OCI-LY1 (cell line): Measurements from ENCODE around the gene LARP1B.
A peak's percentile ranks its signal among the peaks of the same experiment; 100 is the strongest.
"Not testable (repeated sequence)": the region's sequence is repeated elsewhere in the genome, so short reads cannot be mapped to it uniquely, and the experiment has no call there.

ENCODE experiments used
- H2AFZ ChIP-seq: fragments of 200-600 bp; sonication (generic), shearing (Covaris generic); 2 replicates; pipeline ENCODE4 v1.6.0; 2014; ENCODE audit warnings: antibody characterized with exemption, mild to moderate bottlenecking, low read length
- H3F3A ChIP-seq: fragments of 200-600 bp; sonication (generic), shearing (Covaris generic); 2 replicates; pipeline ENCODE4 v1.6.0; 2014; ENCODE audit warnings: mild to moderate bottlenecking, antibody characterized with exemption, low read length, moderate library complexity; ENCODE audit not compliant: insufficient read depth
- H3K27ac ChIP-seq: fragments of 200-600 bp; sonication (generic); 2 replicates; pipeline ENCODE4 v1.5.1; 2014; ENCODE audit warnings: low read length, mixed run types, mild to moderate bottlenecking, low read depth; ENCODE audit not compliant: poor library complexity, severe bottlenecking
- H3K27me3 ChIP-seq: fragments of 200-600 bp; sonication (generic); 2 replicates; pipeline ENCODE4 v1.6.0; 2014; ENCODE audit warnings: antibody characterized with exemption, mild to moderate bottlenecking, low read length, moderate library complexity; ENCODE audit not compliant: insufficient read depth
- H3K36me3 ChIP-seq: fragments of 200-600 bp; sonication (generic); 2 replicates; pipeline ENCODE4 v1.6.1; 2014; ENCODE audit warnings: mild to moderate bottlenecking, antibody characterized with exemption, low read length, moderate library complexity, mixed read lengths; ENCODE audit not compliant: insufficient read depth
- H3K4me1 ChIP-seq: fragments of 200-600 bp; sonication (generic); 2 replicates; pipeline ENCODE4 v1.5.1; 2014; ENCODE audit warnings: mild to moderate bottlenecking, low read length, moderate library complexity; ENCODE audit not compliant: insufficient read depth, severe bottlenecking
- H3K4me2 ChIP-seq: fragments of 200-600 bp; sonication (generic), shearing (Covaris generic); 2 replicates; pipeline ENCODE4 v1.6.1; 2014; ENCODE audit warnings: low read length
- H3K4me3 ChIP-seq: fragments of 200-600 bp; sonication (generic); 2 replicates; pipeline ENCODE4 v1.5.1; 2014; ENCODE audit warnings: low read length, low read depth, mild to moderate bottlenecking, mixed read lengths; ENCODE audit not compliant: poor library complexity, severe bottlenecking
- H3K79me2 ChIP-seq: fragments of 200-600 bp; shearing (Covaris generic); 2 replicates; pipeline ENCODE4 v1.6.1; 2016; ENCODE audit warnings: mixed run types, low read length, mixed read lengths; ENCODE audit not compliant: insufficient read depth
- H3K9ac ChIP-seq: fragments of 200-600 bp; sonication (generic), shearing (Covaris generic); 2 replicates; pipeline ENCODE4 v1.6.1; 2014; ENCODE audit warnings: mild to moderate bottlenecking, low read length, mixed read lengths
- H3K9me2 ChIP-seq: fragments of 200-600 bp; sonication (generic), shearing (Covaris generic); 2 replicates; pipeline ENCODE4 v1.6.1; 2014; ENCODE audit warnings: low read depth, mild to moderate bottlenecking, low read length, mixed read lengths
- H3K9me3 ChIP-seq: fragments of 200-600 bp; shearing (Covaris generic); 2 replicates; pipeline ENCODE4 v1.6.1; 2014; ENCODE audit warnings: low read length, mixed read lengths
- H4K20me1 ChIP-seq: fragments of 200-600 bp; sonication (generic), shearing (Covaris generic); 2 replicates; pipeline ENCODE4 v1.6.0; 2016; ENCODE audit warnings: mild to moderate bottlenecking, low read length; ENCODE audit not compliant: insufficient read depth
- CTCF ChIP-seq: fragments of 200-600 bp; sonication (generic), shearing (Covaris generic); IDR thresholded peaks from 2 replicates; pipeline ENCODE4 v1.5.1; 2017; ENCODE audit warnings: mild to moderate bottlenecking, antibody characterized with exemption, low read length, moderate library complexity, mixed read lengths
- EZH2 ChIP-seq: fragments of 200-600 bp; sonication (generic), shearing (Covaris generic); IDR thresholded peaks from 2 replicates; pipeline ENCODE4 v1.8.0; 2017; ENCODE audit warnings: borderline replicate concordance, mixed run types, mild to moderate bottlenecking, antibody characterized with exemption, low read length, moderate library complexity, mixed read lengths

Gene LARP1B

GRCh38 chr4:128051229-128051628 is 9.9 kb upstream of the LARP1B start:
- H3F3A ChIP-seq, H3K27ac ChIP-seq, H3K9me2 ChIP-seq, H3K9me3 ChIP-seq, H3K79me2 ChIP-seq, H3K4me2 ChIP-seq, H4K20me1 ChIP-seq, H3K9ac ChIP-seq, H3K27me3 ChIP-seq, H3K4me1 ChIP-seq, H3K4me3 ChIP-seq, H2AFZ ChIP-seq, H3K36me3 ChIP-seq: not testable (repeated sequence)
- peak; percentile 47 for TF ChIP-seq CTCF

GRCh38 chr4:128054907-128055306 is 6.2 kb upstream of the LARP1B start:
- not testable (repeated sequence) for H3K36me3 ChIP-seq, H3K4me3 ChIP-seq, H3F3A ChIP-seq, H3K27me3 ChIP-seq, H3K9me2 ChIP-seq, H3K79me2 ChIP-seq, H3K9me3 ChIP-seq, H2AFZ ChIP-seq, H3K4me2 ChIP-seq, H3K27ac ChIP-seq, H4K20me1 ChIP-seq, H3K4me1 ChIP-seq, H3K9ac ChIP-seq

- H2AFZ ChIP-seq, H3K27me3 ChIP-seq, H3K9ac ChIP-seq, H3K4me1 ChIP-seq, H3F3A ChIP-seq, H4K20me1 ChIP-seq, H3K4me3 ChIP-seq, H3K27ac ChIP-seq, H3K79me2 ChIP-seq, H3K9me2 ChIP-seq, H3K4me2 ChIP-seq, H3K36me3 ChIP-seq, H3K9me3 ChIP-seq: not testable (repeated sequence)
These were observed 5.5 kb upstream of the LARP1B start for GRCh38 chr4:128055441-128056206.

GRCh38 chr4:128056396-128056795 is 4.7 kb upstream of the LARP1B start:
- no peaks in the 10 kb centered on the region for H3K36me3 ChIP-seq
- no peaks in the 10 kb centered on the region for H4K20me1 ChIP-seq
- no peaks in the 10 kb centered on the region for H3K27me3 ChIP-seq
- H2AFZ ChIP-seq: no peak overlapping the region
- peaks cover 9% of the 10 kb centered on the region for H3K4me1 ChIP-seq
- no peak overlapping the region for H3K4me3 ChIP-seq
- no peak overlapping the region for H3K27ac ChIP-seq
- no peak overlapping the region for H3K9ac ChIP-seq
- H3K79me2 ChIP-seq: no peaks in the 10 kb centered on the region
- no peaks in the 10 kb centered on the region for H3K9me2 ChIP-seq
- no peaks in the 10 kb centered on the region for H3F3A ChIP-seq
- no peaks in the 10 kb centered on the region for H3K9me3 ChIP-seq
- no peak for TF ChIP-seq CTCF
- no peak for TF ChIP-seq EZH2
- H3K4me2 ChIP-seq: no peak overlapping the region
